OCI-LY3 (cell line): ENCODE data around the gene PLAC8L1.

Experiments
- CTCF ChIP-seq: fragments of 200-600, 300-600 bp; sonication (generic); IDR thresholded peaks from 2 replicates; pipeline ENCODE4 v1.5.1; 2014; ENCODE audit warnings: antibody characterized with exemption, low read length, low read depth
- EZH2phosphoT487 ChIP-seq: fragments of 200-600 bp; shearing (Covaris generic); IDR thresholded peaks from 2 replicates; pipeline ENCODE4 v1.6.1; 2018; ENCODE audit warnings: antibody characterized with exemption, mixed run types, low read depth

GRCh38 chr5:146078566-146078965 is 26.8 kb downstream of the PLAC8L1 start:
- TF ChIP-seq CTCF (no peak), EZH2phosphoT487 (no peak)
